Measurements from ENCODE around the gene MTSS2.

- TF ChIP-seq EZH2phosphoT487 (IDR thresholded peaks at IDR 0.05; ENCODE audit: low read depth, severe bottlenecking, unreplicated experiment) (no peak), CTCF (IDR thresholded peaks at IDR 0.05; ENCODE audit: poor library complexity) (no peak), EZH2 (IDR thresholded peaks at IDR 0.05; ENCODE audit: borderline replicate concordance) (no peak)
Observed at GRCh38 chr16:70686376-70687101, 686 bp upstream of the MTSS2 start.

Measured in hepatocyte (in vitro differentiated cells).